ENCODE measurements around the gene INSYN2B.
"Not testable (repeated sequence)": the region's sequence is repeated elsewhere in the genome, so short reads cannot be mapped to it uniquely, and the experiment has no call there.

DNA sequence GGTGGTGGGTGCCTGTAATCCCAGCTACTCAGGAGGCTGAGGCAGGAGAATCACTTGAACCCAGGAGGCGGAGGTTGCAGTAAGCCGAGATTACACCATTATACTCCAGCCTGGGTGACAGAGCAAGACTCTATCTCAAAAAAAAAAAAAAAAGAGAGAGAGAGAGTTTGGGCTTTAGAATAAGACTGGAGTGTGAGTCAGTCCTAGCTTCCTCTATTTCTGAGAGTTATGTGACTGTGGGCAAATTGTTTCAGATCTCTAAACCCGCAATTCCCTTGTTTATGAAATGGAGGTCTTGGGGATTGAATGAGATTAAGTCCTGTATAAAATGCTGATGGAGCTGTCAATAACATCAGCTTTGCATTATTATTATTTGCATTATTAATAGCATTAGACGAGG lies 27.1 kb downstream of the INSYN2B start:
- TF ChIP-seq, protein P1, sequence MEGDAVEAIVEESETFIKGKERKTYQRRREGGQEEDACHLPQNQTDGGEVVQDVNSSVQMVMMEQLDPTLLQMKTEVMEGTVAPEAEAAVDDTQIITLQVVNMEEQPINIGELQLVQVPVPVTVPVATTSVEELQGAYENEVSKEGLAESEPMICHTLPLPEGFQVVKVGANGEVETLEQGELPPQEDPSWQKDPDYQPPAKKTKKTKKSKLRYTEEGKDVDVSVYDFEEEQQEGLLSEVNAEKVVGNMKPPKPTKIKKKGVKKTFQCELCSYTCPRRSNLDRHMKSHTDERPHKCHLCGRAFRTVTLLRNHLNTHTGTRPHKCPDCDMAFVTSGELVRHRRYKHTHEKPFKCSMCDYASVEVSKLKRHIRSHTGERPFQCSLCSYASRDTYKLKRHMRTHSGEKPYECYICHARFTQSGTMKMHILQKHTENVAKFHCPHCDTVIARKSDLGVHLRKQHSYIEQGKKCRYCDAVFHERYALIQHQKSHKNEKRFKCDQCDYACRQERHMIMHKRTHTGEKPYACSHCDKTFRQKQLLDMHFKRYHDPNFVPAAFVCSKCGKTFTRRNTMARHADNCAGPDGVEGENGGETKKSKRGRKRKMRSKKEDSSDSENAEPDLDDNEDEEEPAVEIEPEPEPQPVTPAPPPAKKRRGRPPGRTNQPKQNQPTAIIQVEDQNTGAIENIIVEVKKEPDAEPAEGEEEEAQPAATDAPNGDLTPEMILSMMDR (IDR thresholded peaks at IDR 0.05) = not testable (repeated sequence)
- not testable (repeated sequence) for TF ChIP-seq POLR2A (IDR thresholded peaks at IDR 0.05)

Data from heart left ventricle (tissue), 13 donors.